ENCODE measurements around the gene PLPP1.

PLPP1 gene

DNA sequence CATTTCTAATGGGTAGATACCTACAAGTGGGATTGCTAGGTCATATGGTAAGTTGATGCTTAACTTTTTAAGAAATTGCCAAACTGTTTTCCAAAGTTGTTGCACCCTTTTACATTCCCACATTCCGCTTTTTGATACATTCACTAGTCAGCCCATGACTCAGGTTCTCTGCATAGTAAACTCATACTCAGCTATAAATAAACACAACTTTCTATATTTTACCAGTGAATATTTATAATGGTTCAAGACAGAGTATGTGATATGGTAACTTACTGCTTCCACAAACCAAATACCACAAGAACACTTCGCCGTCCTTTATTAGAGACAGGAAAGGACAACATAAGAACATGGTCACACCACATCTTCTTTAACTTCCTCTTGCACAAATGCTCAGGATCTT is 54.0 kb downstream of the PLPP1 start:
- Histone ChIP-seq H2AFZ (ENCODE audit: low read depth, low read length) (no peak overlapping the region), H3K9ac (ENCODE audit: low read length) (no peak overlapping the region), H3K9me3 (ENCODE audit: insufficient read depth, low read length) (no peaks in the 10 kb centered on the region), H3K4me3 (ENCODE audit: low read length) (no peak overlapping the region), H3K36me3 (replicated peaks; ENCODE audit: low read depth, low read length) (no peaks in the 10 kb centered on the region), H3K4me2 (ENCODE audit: low read length) (no peak overlapping the region), H3K79me2 (ENCODE audit: low read length) (no peaks in the 10 kb centered on the region), H3K4me1 (ENCODE audit: low read length) (no peaks in the 10 kb centered on the region), H3K27ac (ENCODE audit: low read length) (no peak overlapping the region), H3K27me3 (ENCODE audit: low read depth, low read length) (no peaks in the 10 kb centered on the region), H4K20me1 (ENCODE audit: insufficient read depth, low read length) (no peaks in the 10 kb centered on the region)
- TF ChIP-seq, protein P1, sequence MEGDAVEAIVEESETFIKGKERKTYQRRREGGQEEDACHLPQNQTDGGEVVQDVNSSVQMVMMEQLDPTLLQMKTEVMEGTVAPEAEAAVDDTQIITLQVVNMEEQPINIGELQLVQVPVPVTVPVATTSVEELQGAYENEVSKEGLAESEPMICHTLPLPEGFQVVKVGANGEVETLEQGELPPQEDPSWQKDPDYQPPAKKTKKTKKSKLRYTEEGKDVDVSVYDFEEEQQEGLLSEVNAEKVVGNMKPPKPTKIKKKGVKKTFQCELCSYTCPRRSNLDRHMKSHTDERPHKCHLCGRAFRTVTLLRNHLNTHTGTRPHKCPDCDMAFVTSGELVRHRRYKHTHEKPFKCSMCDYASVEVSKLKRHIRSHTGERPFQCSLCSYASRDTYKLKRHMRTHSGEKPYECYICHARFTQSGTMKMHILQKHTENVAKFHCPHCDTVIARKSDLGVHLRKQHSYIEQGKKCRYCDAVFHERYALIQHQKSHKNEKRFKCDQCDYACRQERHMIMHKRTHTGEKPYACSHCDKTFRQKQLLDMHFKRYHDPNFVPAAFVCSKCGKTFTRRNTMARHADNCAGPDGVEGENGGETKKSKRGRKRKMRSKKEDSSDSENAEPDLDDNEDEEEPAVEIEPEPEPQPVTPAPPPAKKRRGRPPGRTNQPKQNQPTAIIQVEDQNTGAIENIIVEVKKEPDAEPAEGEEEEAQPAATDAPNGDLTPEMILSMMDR (IDR thresholded peaks at IDR 0.05; ENCODE audit: low read depth, low read length): no peak
- no peak for TF ChIP-seq EZH2phosphoT487 (IDR thresholded peaks at IDR 0.05; ENCODE audit: low read depth)

DNA sequence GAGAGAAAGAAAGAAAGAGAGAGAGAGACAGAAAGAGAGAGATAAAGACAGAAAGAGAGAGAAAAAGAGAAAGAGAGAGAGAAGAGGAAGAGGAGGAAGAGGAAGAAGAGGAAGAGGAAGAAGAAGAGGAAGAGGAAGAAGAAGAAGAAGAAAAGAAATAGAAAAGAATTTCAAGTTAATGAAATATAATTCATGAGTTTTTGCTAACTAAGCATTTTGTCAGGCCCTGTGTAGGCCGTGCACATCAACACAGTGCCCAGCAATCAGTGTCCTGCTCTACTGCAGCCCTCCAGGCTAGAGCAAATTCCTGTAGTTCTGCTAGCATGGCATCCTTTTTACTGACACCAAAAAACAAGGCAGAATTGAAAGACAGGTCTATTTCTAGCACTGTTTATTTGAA is 62.1 kb downstream of the PLPP1 start:
- H3K4me2 ChIP-seq (ENCODE audit: low read length): no peak overlapping the region
- H3K36me3 ChIP-seq (replicated peaks; ENCODE audit: low read depth, low read length): no peaks in the 10 kb centered on the region
- TF ChIP-seq, protein P1 (IDR thresholded peaks at IDR 0.05; ENCODE audit: low read depth, low read length): no peak
- TF ChIP-seq EZH2phosphoT487 (IDR thresholded peaks at IDR 0.05; ENCODE audit: low read depth): no peak
- no peaks in the 10 kb centered on the region for H3K27me3 ChIP-seq (ENCODE audit: low read depth, low read length)
- no peak overlapping the region for H3K4me3 ChIP-seq (ENCODE audit: low read length)
- no peak overlapping the region for H2AFZ ChIP-seq (ENCODE audit: low read depth, low read length)
- H3K9me3 ChIP-seq (ENCODE audit: insufficient read depth, low read length): no peaks in the 10 kb centered on the region
- no peak overlapping the region for H3K9ac ChIP-seq (ENCODE audit: low read length)
- no peaks in the 10 kb centered on the region for H3K4me1 ChIP-seq (ENCODE audit: low read length)
- H4K20me1 ChIP-seq (ENCODE audit: insufficient read depth, low read length): no peaks in the 10 kb centered on the region
- H3K79me2 ChIP-seq (ENCODE audit: low read length): no peaks in the 10 kb centered on the region
- no peak overlapping the region for H3K27ac ChIP-seq (ENCODE audit: low read length)

DNA sequence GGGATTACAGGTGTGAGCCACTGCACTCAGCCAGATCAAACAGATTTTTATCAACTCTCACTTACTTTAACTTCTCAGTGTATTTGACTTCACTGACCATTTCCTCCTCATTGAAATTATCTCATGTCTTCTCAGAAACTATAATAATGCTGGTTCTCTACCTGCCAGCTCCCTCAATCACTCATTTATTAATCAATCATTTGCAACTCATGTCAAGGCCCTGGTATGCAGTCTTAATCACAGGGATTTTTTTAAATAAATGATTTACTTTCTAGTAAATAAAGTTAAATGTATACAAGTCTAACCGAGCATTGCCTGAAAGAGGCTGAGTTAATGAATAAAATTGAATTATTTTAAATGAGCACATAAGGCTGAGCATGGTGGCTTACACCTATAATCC is 63.3 kb downstream of the PLPP1 start:
- Histone ChIP-seq H3K9ac (ENCODE audit: low read length) (no peak overlapping the region), H3K79me2 (ENCODE audit: low read length) (no peaks in the 10 kb centered on the region), H3K36me3 (replicated peaks; ENCODE audit: low read depth, low read length) (no peaks in the 10 kb centered on the region), H3K27ac (ENCODE audit: low read length) (no peak overlapping the region), H3K9me3 (ENCODE audit: insufficient read depth, low read length) (no peaks in the 10 kb centered on the region), H3K4me1 (ENCODE audit: low read length) (no peaks in the 10 kb centered on the region), H3K27me3 (ENCODE audit: low read depth, low read length) (no peaks in the 10 kb centered on the region), H3K4me2 (ENCODE audit: low read length) (no peak overlapping the region), H2AFZ (ENCODE audit: low read depth, low read length) (no peak overlapping the region), H4K20me1 (ENCODE audit: insufficient read depth, low read length) (no peaks in the 10 kb centered on the region), H3K4me3 (ENCODE audit: low read length) (no peak overlapping the region)
- no peak for TF ChIP-seq EZH2phosphoT487 (IDR thresholded peaks at IDR 0.05; ENCODE audit: low read depth)

DNA sequence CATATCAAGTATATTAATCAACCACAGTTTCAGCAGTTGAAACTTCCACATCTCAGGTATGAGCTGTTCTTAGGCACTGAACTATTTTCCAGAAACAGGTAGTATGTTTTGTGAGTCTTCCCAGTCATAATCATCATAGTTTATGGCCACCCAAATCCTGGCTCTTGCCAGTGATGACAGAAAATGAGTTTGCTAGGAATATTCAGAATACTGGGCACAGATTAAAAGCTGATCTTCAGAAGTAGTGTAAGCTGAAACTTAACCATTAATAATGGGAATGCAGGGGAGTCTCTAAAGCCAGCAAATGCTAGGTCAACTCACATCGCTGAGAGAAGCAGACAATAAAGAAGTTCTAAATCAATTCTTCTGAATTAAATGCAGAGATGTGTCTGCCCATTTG is 64.5 kb downstream of the PLPP1 start:
- no peak overlapping the region for H2AFZ ChIP-seq (ENCODE audit: low read depth, low read length)

More for the DNA sequence above, 64.5 kb downstream of the PLPP1 start:
- no peaks in the 10 kb centered on the region for H3K9me3 ChIP-seq (ENCODE audit: insufficient read depth, low read length)
- no peak overlapping the region for H3K9ac ChIP-seq (ENCODE audit: low read length)
- no peak overlapping the region for H3K4me3 ChIP-seq (ENCODE audit: low read length)
- H3K36me3 ChIP-seq (replicated peaks; ENCODE audit: low read depth, low read length): no peaks in the 10 kb centered on the region
- no peak overlapping the region for H3K4me2 ChIP-seq (ENCODE audit: low read length)
- H3K27ac ChIP-seq (ENCODE audit: low read length): no peak overlapping the region
- no peak for TF ChIP-seq EZH2phosphoT487 (IDR thresholded peaks at IDR 0.05; ENCODE audit: low read depth)
- TF ChIP-seq, protein P1 (IDR thresholded peaks at IDR 0.05; ENCODE audit: low read depth, low read length): no peak
- no peaks in the 10 kb centered on the region for H3K4me1 ChIP-seq (ENCODE audit: low read length)
- no peaks in the 10 kb centered on the region for H3K79me2 ChIP-seq (ENCODE audit: low read length)
- H3K27me3 ChIP-seq (ENCODE audit: low read depth, low read length): no peaks in the 10 kb centered on the region
- no peaks in the 10 kb centered on the region for H4K20me1 ChIP-seq (ENCODE audit: insufficient read depth, low read length)

All from OCI-LY3 (cell line).